GM21360 (cell line): Measurements from ENCODE around the gene KIF13A.
"Not testable (repeated sequence)": the region's sequence is repeated elsewhere in the genome, so short reads cannot be mapped to it uniquely, and the experiment has no call there.

Experiments
- ATAC-seq: cut with Tn5 transposase; IDR thresholded peaks from one replicate; pipeline ENCODE4 v1.9.1; 2021; ENCODE audit warnings: mild to moderate bottlenecking, moderate library complexity; ENCODE audit not compliant: unreplicated experiment

The KIF13A gene

DNA sequence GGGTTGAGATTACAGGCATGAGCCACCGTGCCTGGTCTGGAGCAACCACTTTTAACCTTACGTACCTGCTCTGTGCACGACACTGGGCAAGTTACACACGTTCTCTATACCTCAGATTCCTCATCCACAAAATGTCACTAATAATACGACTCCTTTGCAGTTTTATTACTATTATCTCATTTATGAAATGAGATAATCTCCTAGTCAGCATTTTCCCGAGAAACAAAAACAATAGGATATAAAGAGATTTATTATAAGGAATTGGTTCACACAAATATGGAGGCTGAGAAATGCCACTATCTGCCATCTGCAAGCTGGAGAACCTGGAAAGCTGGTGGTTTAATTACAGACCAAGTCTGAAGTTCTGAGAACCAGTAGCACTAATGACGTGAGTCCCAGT lies 12.0 kb upstream of the KIF13A start:
- no peak for ATAC-seq

DNA sequence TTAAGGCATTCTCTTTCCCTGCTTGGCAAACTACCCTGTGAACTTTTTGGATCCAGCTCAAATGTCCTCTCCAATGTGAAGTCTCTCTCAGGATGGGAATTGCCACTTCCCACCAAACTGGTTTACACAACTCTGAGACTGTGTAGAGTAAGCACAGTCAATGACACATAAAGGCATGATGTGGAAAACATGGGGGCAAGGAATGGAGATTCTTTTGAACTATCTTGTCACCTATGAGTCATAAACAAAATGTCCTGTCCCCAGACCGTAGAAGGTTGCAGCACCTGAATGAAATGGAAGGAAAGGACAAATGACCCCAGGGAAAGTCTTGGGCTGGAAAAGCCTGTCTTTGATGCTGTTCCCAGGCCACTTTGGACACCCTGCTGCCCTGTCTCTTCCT lies 11.0 kb upstream of the KIF13A start:
- ATAC-seq, result no peak

DNA sequence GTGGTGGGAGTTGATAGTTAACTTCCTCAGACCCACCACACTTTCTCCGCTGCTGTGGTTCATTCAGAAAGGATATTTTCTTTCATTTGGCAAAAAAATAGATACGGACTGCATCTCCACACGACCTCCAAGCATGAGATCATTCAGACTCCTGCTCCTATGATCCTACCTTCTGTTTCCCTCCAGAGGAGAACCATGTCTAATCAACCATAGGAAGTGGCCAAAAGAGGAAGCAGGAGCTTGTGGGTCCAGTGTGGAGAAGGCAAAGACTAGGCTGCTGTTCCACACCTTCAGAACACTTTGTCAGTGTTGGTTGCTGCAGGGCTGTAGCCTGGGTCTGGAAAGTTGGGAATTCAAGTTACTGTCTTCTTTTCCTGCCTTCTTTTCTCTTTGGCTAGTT lies 10.6 kb upstream of the KIF13A start:
- ATAC-seq, result no peak

GRCh38 chr6:17995414-17995813 lies 8.0 kb upstream of the KIF13A start:
- ATAC-seq, result no peak

- no peak for ATAC-seq
Observed at GRCh38 chr6:17994019-17994418, 6.6 kb upstream of the KIF13A start.

GRCh38 chr6:17988422-17988944 lies 1.0 kb upstream of the KIF13A start:
- no peak for ATAC-seq

DNA sequence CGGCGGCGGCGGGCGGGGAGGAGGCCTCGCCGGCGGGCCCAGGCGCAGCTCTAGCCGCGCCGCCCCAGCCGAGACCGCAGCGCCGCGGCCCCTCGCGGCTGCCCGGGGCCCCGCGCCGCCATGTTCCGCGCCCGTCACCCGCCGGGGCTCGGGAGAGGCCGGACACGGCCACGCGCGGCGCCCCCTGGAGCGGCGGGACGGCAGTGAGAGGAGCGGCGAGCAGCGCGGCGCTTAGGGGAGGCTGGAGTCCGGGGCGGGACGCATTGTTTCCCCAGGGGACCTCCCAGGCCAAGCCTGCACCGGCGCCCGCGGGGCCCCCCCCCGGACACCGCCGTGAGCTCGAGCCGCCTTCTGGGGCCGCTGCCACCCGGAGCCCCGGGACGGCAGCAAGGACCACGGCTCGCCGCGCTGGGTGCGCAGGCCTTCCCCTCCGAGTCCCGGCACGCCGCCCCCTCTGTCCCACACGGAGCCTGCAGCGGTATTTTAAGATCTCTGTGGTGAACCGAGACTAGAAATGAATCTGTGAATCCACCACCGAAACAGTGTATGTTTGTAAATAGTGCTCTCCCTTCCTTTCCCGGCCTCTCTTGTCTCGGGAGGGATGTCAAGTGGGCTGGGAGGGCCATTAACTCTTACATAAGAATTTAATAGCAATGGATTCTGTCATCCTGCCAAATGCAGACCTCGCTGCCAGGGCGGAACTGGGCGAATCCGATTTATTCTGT lies 424 bp upstream of the KIF13A start:
- peak; percentile 78 for ATAC-seq

DNA sequence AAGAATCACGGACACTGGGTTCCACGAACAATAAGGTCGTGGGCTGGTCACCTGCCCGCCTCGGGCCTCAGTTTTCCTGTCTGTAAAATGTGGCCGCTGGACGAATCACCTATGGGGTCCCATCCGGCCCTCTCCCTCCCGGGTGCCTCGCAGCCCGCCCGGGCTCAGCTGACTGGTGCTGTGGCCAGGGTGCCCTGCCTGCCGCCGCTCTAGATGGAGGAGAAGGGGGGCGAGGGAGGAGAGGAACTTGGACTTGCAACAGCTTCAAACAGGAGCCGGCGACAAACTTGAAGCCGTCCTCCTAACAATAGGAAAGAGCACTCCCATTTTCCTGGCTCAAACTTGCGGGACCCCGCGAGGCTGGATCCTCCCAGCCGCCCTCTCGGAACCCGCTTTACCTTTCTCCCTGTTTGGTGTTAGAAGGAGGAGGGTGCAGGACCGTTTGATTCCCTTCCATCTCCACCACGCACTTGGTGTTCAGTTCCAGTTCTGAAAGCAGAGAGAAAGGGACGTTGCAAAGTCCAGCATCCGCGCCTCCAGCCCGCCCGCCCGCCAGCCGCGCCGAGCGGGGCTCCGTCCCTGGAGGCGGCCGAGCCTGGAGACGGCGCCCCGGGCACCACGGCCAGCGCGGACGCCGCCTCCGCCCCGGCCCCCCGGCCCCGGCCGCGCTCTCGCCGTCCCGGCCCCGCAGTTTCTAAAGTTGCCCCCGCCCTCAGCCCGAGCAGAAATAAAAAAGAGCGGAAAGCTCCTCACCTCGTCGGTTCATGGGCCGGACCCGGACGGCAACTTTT lies 584 bp downstream of the KIF13A start:
- peak; percentile 13 for ATAC-seq

GRCh38 chr6:17985934-17986655 lies 1.3 kb downstream of the KIF13A start:
- ATAC-seq, result no peak

DNA sequence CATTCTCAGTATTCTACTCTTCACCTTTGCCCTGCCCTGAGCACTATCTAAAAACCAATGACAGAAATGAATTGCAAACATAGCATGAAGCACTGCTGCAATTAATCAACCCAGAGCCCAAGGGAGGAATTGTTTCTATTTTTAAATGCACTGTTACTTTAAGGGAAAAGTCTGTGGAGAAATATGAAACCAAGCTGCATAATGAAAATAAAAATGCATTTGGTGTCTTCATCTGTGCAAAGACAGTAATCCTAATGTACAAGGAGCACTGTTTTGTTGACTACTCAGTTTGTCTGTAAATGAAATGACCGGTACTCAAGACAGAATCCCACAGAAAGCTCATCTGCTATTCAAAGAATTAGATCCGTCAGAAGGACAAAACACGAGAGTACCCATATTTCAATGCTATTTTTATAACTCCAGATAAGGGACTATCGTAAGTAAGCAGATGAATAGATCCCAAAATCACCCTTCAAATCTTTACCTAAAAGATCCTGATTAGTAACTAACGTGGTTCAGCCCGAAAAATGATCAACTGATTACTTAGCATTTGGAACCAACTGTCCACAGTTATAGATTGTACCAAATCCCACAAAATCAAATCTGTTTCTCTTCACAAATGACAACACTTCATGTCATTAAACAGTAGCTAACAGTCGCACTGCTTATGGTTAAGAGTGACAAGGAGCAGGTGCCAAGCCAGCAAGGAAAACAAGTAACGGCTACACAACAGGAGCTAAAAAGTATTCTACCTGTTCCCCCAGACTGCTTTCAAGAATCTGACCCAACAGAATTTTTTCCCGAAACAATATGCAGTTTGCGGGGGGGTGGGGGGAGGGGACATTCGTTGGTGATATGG lies 2.4 kb downstream of the KIF13A start:
- ATAC-seq, result no peak

GRCh38 chr6:17984399-17984798 lies 3.0 kb downstream of the KIF13A start:
- no peak for ATAC-seq

- no peak for ATAC-seq
Observed at GRCh38 chr6:17983730-17984129, 3.7 kb downstream of the KIF13A start.

GRCh38 chr6:17980329-17980728 lies 7.1 kb downstream of the KIF13A start:
- no peak for ATAC-seq

GRCh38 chr6:17979479-17979878 lies 8.0 kb downstream of the KIF13A start:
- ATAC-seq, result no peak

DNA sequence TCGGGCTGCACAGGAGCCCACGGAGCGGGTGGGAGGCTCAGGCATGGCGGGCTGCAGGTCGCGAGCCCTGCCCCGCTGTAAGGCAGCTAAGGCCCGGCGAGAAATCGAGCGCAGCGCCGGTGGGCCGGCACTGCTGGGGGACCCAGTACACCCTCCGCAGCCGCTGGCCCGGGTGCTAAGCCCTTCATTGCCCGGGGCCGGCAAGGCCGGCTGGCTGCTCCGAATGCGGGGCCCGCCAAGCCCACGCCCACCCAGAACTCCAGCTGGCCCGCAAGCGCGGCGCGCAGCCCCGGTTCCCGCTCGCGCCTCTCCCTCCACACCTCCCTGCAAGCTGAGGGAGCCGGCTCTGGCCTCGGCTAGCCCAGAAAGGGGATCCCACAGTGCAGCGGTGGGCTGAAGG lies 11.2 kb downstream of the KIF13A start:
- not testable (repeated sequence) for ATAC-seq

DNA sequence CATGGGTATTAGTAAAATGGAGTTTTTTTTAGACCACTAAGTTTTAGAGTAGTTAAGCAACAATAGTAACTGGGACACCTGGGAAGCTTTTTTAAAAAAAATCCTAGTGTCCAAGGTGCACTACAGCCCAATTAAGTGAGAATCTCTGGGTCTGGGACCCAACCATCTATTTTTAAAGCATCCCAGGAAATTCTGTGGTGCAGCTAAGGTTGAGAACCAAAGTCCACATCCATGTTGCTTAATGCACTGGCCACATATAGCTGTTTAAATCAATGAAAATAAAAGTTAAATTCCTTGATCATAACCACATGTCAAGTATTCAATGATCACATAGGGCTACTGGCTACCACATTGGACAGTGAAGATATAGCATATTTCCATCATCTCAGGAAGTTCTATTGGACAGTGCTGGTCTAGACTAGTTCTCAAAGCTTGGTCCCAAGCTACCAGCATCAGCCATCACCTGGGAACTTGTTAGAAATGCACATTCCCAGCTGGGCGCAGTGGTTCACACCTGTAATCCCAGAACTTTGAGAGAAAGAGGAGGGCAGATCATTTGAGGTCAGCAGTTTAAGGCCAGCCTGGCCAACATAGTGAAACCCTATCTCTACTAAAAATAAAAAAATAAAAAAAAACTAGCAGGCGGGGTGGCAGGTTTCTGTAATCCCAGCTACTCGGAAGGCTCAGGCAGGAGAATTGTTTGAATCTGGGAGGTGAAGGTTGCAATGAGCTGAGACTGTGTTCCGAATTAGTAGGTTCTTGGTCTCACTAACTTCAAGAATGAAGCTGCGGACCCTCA lies 12.7 kb downstream of the KIF13A start:
- no peak for ATAC-seq

- ATAC-seq, result no peak
Observed at GRCh38 chr6:17972978-17973622, 14.3 kb downstream of the KIF13A start.

- ATAC-seq, result no peak
Observed at GRCh38 chr6:17972074-17972952, 15.1 kb downstream of the KIF13A start.
